Measurements from ENCODE around the gene ZBTB46.

The ZBTB46 gene

GRCh38 chr20:63809856-63810255 is 21.2 kb downstream of the ZBTB46 start:
- Histone ChIP-seq H3K79me2 (ENCODE audit: insufficient read depth, low read length) (no peaks in the 10 kb centered on the region), H3K4me3 (ENCODE audit: low read length, poor library complexity, severe bottlenecking) (no peak overlapping the region), H3K36me3 (ENCODE audit: insufficient read depth, low read length) (no peaks in the 10 kb centered on the region), H3K9me2 (replicated peaks; ENCODE audit: low read depth, low read length) (no peaks in the 10 kb centered on the region), H3K9me3 (ENCODE audit: insufficient read depth, low read depth, low read length) (no peaks in the 10 kb centered on the region), H3K9ac (ENCODE audit: low read depth, low read length, poor library complexity, severe bottlenecking) (no peak overlapping the region), H3K4me2 (ENCODE audit: low read depth, low read length, poor library complexity, severe bottlenecking) (no peak overlapping the region), H3F3A (ENCODE audit: low read depth) (no peaks in the 10 kb centered on the region), H4K20me1 (ENCODE audit: insufficient read depth, low read length, poor library complexity, severe bottlenecking) (no peaks in the 10 kb centered on the region), H3K4me1 (ENCODE audit: insufficient read depth, low read length, poor library complexity, severe bottlenecking) (no peaks in the 10 kb centered on the region), H2AFZ (ENCODE audit: low read length) (no peak overlapping the region), H3K27me3 (ENCODE audit: insufficient read depth, low read length, poor library complexity, severe bottlenecking) (no peaks in the 10 kb centered on the region)
- no peak for TF ChIP-seq EZH2phosphoT487 (IDR thresholded peaks at IDR 0.05; ENCODE audit: borderline replicate concordance)
- no peak for TF ChIP-seq CTCF (conservative IDR thresholded peaks at IDR 0.05; ENCODE audit: low read length)

GRCh38 chr20:63808964-63809674 is 21.9 kb downstream of the ZBTB46 start:
- no peak overlapping the region for H3K9ac ChIP-seq (ENCODE audit: low read depth, low read length, poor library complexity, severe bottlenecking)
- no peak overlapping the region for H2AFZ ChIP-seq (ENCODE audit: low read length)
- no peaks in the 10 kb centered on the region for H3K9me2 ChIP-seq (replicated peaks; ENCODE audit: low read depth, low read length)
- no peaks in the 10 kb centered on the region for H3K36me3 ChIP-seq (ENCODE audit: insufficient read depth, low read length)
- TF ChIP-seq CTCF (conservative IDR thresholded peaks at IDR 0.05; ENCODE audit: low read length): no peak
- no peak for TF ChIP-seq EZH2phosphoT487 (IDR thresholded peaks at IDR 0.05; ENCODE audit: borderline replicate concordance)
- H3K4me2 ChIP-seq (ENCODE audit: low read depth, low read length, poor library complexity, severe bottlenecking): no peak overlapping the region
- H4K20me1 ChIP-seq (ENCODE audit: insufficient read depth, low read length, poor library complexity, severe bottlenecking): no peaks in the 10 kb centered on the region
- H3K27me3 ChIP-seq (ENCODE audit: insufficient read depth, low read length, poor library complexity, severe bottlenecking): no peaks in the 10 kb centered on the region
- H3K4me1 ChIP-seq (ENCODE audit: insufficient read depth, low read length, poor library complexity, severe bottlenecking): no peaks in the 10 kb centered on the region
- H3K79me2 ChIP-seq (ENCODE audit: insufficient read depth, low read length): no peaks in the 10 kb centered on the region
- H3K9me3 ChIP-seq (ENCODE audit: insufficient read depth, low read depth, low read length): no peaks in the 10 kb centered on the region
- H3K4me3 ChIP-seq (ENCODE audit: low read length, poor library complexity, severe bottlenecking): no peak overlapping the region
- H3F3A ChIP-seq (ENCODE audit: low read depth): no peaks in the 10 kb centered on the region

GRCh38 chr20:63808145-63808724 is 22.8 kb downstream of the ZBTB46 start:
- Histone ChIP-seq H3K27me3 (ENCODE audit: insufficient read depth, low read length, poor library complexity, severe bottlenecking) (no peaks in the 10 kb centered on the region), H3K4me1 (ENCODE audit: insufficient read depth, low read length, poor library complexity, severe bottlenecking) (no peaks in the 10 kb centered on the region), H3F3A (ENCODE audit: low read depth) (no peaks in the 10 kb centered on the region)

More at GRCh38 chr20:63808145-63808724, 22.8 kb downstream of the ZBTB46 start:
- Histone ChIP-seq H3K9me2 (replicated peaks; ENCODE audit: low read depth, low read length) (no peaks in the 10 kb centered on the region), H2AFZ (ENCODE audit: low read length) (no peak overlapping the region), H3K4me3 (ENCODE audit: low read length, poor library complexity, severe bottlenecking) (no peak overlapping the region), H4K20me1 (ENCODE audit: insufficient read depth, low read length, poor library complexity, severe bottlenecking) (no peaks in the 10 kb centered on the region), H3K79me2 (ENCODE audit: insufficient read depth, low read length) (no peaks in the 10 kb centered on the region), H3K9ac (ENCODE audit: low read depth, low read length, poor library complexity, severe bottlenecking) (no peak overlapping the region), H3K4me2 (ENCODE audit: low read depth, low read length, poor library complexity, severe bottlenecking) (no peak overlapping the region), H3K9me3 (ENCODE audit: insufficient read depth, low read depth, low read length) (no peaks in the 10 kb centered on the region), H3K36me3 (ENCODE audit: insufficient read depth, low read length) (no peaks in the 10 kb centered on the region)
- TF ChIP-seq CTCF (conservative IDR thresholded peaks at IDR 0.05; ENCODE audit: low read length) (no peak), EZH2phosphoT487 (IDR thresholded peaks at IDR 0.05; ENCODE audit: borderline replicate concordance) (no peak)
